ENCODE measurements around the gene SERPINF2.
"Not testable (repeated sequence)": the region's sequence is repeated elsewhere in the genome, so short reads cannot be mapped to it uniquely, and the experiment has no call there.

Gene SERPINF2

DNA sequence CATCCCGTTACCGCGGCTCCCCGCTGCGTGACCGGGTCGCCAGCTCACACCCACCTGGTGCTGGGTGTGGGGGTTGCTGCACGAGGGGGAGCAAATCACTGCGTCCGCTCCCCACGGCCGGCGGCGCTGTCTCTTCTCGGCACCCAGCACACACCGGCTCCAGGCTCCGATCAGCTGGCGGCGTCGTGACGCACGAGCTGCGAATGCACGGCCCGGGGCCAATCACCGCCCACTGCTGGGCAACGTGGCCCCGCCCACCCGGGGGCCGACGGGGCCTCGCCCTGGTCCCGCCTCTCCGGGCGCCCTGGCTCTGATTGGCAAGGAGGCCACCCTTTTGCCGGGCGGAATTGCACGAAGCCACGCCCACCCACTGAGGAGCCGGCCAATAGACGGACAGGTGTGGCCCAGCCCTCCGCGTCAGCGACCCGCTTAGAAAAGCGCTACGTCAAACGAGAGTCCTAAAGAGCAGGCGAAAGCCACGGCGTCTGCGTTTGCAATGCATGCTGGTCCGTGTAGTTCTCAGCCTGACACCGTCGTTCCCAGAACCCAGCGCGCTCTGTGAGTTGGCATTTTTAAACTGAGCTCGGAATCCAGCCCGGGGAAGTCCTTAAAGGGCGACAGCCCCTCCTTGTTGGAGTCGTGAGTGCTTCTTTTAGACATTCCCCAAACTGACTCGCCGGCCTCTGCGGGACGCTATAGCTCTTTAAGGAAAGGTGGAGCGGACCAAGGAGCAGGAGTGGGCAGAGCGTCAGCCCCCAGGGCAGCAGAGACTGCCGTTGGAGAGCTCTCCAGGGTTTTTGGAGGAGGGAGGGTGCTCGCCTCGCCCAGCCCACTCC is 26.4 kb upstream of the SERPINF2 start:
- Histone ChIP-seq H3K4me1 (ENCODE audit: control insufficient read depth, insufficient read depth, low read length) (peaks cover 19% of the 10 kb centered on the region), H3K27ac (ENCODE audit: low read depth, low read length) (peak overlapping the region; percentile 97), H3K36me3 (ENCODE audit: control insufficient read depth, insufficient read depth, low read length) (peaks cover 19% of the 10 kb centered on the region), H3K9ac (ENCODE audit: low read length) (peak overlapping the region; percentile 93), H3K9me3 (ENCODE audit: control insufficient read depth, insufficient read depth, low read depth, low read length) (no peaks in the 10 kb centered on the region), H3K4me3 (ENCODE audit: low read depth, low read length) (peak overlapping the region; percentile 79), H3K27me3 (ENCODE audit: control insufficient read depth, insufficient read depth, low read length) (no peaks in the 10 kb centered on the region)

DNA sequence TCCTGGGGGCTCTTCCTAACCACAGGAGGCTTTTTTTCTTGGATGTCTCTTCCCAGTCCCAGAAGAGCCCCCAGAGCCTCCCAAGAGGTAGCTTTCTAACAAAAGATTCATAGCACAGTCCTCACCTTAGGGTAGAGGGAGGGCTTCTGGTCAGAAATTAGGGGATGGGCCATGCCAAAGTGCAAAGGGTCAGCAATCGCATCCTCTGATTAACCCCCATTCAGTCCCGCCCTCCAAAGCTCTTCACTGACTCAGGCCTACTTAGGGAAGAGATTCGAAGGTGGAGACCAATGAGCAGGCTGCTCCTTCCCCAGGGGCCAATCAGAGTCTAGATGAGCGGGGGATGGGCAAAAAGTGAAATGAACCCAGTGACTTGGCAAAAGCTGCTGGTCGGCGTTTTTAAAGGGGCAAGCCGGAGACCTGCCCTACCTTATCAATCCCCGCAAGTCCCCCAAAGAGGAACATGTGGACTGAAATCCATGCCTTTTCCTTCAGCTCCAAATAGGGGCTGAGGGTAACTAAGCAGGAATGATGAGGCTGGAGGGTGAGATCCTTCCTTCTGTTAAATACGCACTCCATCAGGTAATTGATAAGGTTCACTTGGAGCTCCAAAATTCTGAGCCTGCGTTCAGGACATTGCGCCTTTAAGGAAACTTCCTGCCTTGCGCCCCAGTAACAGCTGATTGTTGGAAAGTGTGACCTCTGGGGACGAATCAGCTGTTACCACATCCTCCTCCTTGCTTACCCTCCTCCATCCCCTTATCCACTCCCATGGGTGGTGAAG is 25.6 kb upstream of the SERPINF2 start:
- H3K9ac ChIP-seq (ENCODE audit: low read length), result peak overlapping the region; percentile 93
- H3K4me1 ChIP-seq (ENCODE audit: control insufficient read depth, insufficient read depth, low read length), result peaks cover 19% of the 10 kb centered on the region
- H3K4me3 ChIP-seq (ENCODE audit: low read depth, low read length), result peak overlapping the region; percentile 79
- H3K27ac ChIP-seq (ENCODE audit: low read depth, low read length), result peak overlapping the region; percentile 97
- no peaks in the 10 kb centered on the region for H3K27me3 ChIP-seq (ENCODE audit: control insufficient read depth, insufficient read depth, low read length)
- no peaks in the 10 kb centered on the region for H3K9me3 ChIP-seq (ENCODE audit: control insufficient read depth, insufficient read depth, low read depth, low read length)
- peaks cover 16% of the 10 kb centered on the region for H3K36me3 ChIP-seq (ENCODE audit: control insufficient read depth, insufficient read depth, low read length)

DNA sequence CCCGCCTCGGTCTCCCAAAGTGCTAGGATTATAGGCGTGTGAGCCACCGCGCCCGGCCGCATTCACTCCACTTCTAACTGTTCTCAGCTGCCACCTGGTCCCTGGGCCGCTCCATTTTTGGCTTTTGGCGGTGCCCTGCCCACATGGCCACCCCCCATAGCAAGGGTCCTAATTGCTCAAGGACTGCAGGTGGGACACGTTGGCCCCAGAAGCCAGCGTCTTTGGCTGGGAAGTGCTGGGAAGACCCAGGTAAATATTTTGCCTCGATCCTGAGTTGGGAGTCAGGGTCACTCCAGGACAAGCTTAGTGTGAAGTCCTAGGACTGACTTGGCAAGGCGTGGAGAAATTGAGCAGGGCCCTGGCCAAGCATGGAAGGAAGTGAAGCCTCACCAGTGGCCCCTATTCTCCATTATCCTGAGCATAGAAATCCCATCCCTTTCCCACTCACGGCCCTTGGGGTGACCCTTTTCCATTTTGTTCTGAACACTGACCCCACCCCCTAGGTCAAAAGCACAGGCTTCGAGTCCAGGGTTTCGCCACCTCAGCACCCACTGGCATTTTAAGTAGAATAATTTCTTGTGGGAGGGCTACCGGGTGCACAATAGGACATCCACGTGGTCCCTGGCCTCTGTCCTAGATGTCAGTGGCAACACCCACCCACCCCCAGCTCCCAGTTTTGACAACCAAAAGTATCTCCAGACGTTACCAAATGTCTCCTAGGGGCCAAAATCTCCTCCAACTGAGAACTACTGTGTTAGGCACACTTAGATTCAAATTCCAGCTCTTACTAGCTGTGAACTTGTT is 24.1 kb upstream of the SERPINF2 start:
- Histone ChIP-seq H3K9ac (ENCODE audit: low read length) (no peak overlapping the region), H3K27ac (ENCODE audit: low read depth, low read length) (no peak overlapping the region), H3K4me3 (ENCODE audit: low read depth, low read length) (no peak overlapping the region), H3K36me3 (ENCODE audit: control insufficient read depth, insufficient read depth, low read length) (peaks cover 1% of the 10 kb centered on the region; the same call in 1 of the 2 replicates), H3K27me3 (ENCODE audit: control insufficient read depth, insufficient read depth, low read length) (no peaks in the 10 kb centered on the region), H3K4me1 (ENCODE audit: control insufficient read depth, insufficient read depth, low read length) (peaks cover 14% of the 10 kb centered on the region), H3K9me3 (ENCODE audit: control insufficient read depth, insufficient read depth, low read depth, low read length) (no peaks in the 10 kb centered on the region)

DNA sequence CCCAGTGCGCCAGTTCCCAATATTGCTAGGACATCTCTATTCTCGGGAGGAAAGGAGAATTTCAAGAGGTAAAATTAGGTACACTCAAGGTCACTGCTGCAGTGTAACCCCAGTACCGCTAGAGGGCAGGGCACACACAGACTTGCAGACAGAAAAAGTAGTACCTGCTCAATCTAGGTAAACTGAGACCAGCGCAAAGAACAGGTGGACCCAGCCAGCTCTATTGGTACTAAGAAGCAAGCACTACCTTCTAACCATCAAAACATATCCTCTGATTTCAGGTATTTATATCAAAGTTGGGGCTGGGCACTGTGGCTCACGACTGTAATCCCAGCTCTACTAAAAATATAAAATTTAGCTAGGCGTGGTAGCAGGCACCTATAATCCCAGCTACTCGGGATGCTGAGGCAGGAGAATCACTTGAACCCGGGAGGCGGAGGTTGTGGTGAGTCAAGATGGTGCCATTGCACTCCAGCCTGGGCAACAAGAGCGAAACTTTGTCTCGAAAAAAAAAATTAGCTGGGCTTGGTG is 21.8 kb upstream of the SERPINF2 start:
- no peaks in the 10 kb centered on the region for H3K36me3 ChIP-seq (ENCODE audit: control insufficient read depth, insufficient read depth, low read length)
- H3K9me3 ChIP-seq (ENCODE audit: control insufficient read depth, insufficient read depth, low read depth, low read length), result no peaks in the 10 kb centered on the region
- no peak overlapping the region for H3K4me3 ChIP-seq (ENCODE audit: low read depth, low read length)
- no peak overlapping the region for H3K9ac ChIP-seq (ENCODE audit: low read length)
- H3K27ac ChIP-seq (ENCODE audit: low read depth, low read length), result no peak overlapping the region
- H3K4me1 ChIP-seq (ENCODE audit: control insufficient read depth, insufficient read depth, low read length), result peaks cover 11% of the 10 kb centered on the region; the same call in 1 of the 2 replicates
- H3K27me3 ChIP-seq (ENCODE audit: control insufficient read depth, insufficient read depth, low read length), result no peaks in the 10 kb centered on the region

DNA sequence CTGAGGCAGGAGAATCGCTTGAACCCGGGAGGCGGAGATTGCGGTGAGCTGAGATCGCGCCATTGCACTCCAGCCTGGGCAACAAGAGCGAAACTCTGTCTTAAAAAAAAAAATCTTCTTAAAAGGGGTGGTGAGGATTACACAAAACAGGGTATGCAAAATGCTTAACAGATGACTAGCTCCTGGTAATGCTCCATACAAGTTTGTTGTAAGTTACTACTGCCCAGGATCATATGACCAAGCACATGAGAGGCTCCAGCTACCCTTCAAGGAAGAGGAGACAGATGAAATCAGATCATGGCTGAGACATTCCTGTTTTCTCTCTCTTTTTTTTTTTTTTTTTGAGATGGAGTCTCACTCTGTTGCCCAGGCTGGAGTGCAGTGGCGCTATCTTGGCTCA is 20.6 kb upstream of the SERPINF2 start:
- peaks cover 11% of the 10 kb centered on the region; the same call in 1 of the 2 replicates for H3K4me1 ChIP-seq (ENCODE audit: control insufficient read depth, insufficient read depth, low read length)
- H3K4me3 ChIP-seq (ENCODE audit: low read depth, low read length); H3K9ac ChIP-seq (ENCODE audit: low read length); H3K27me3 ChIP-seq (ENCODE audit: control insufficient read depth, insufficient read depth, low read length); H3K9me3 ChIP-seq (ENCODE audit: control insufficient read depth, insufficient read depth, low read depth, low read length); H3K27ac ChIP-seq (ENCODE audit: low read depth, low read length); H3K36me3 ChIP-seq (ENCODE audit: control insufficient read depth, insufficient read depth, low read length): not testable (repeated sequence)

DNA sequence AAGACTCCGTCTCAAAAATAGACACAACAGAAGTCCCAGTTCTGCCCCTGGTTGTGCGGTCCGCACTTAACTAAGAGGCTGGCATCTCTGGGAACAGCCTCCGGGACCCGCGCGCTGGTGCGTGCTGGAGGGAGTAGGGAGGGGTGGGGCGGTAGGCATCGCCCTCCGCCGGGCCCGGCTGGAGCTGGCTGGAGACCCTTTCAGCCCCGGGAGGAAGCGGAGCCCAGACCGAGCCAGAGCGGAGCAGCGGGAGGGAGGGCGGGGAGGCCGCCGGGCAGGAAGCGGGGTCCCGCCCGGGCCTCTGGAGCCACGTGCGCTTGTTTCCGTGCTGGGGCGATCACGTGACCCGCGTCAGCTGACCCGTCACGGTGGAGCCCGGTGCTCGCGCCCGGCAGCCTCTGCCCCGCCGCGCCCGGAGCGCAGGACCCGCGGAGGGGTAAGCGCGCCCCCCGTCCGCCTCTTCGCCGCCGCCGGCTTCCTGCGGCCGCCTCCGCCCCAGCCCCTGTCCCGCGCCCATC is 18.3 kb upstream of the SERPINF2 start, which contains the start of gene WDR81:
Gene WDR81 (plus strand): TSS at position 354 of the 518 bp plus-strand sequence. CDS start 256 bp downstream, outside the sequence.
- H3K4me1 ChIP-seq (ENCODE audit: control insufficient read depth, insufficient read depth, low read length), result peaks cover 6% of the 10 kb centered on the region; the same call in 1 of the 2 replicates
- peak within 1 kb of the TSS; percentile 59; the same call in 1 of the 2 replicates for H3K27ac ChIP-seq (ENCODE audit: low read depth, low read length)
- H3K36me3 ChIP-seq (ENCODE audit: control insufficient read depth, insufficient read depth, low read length), result peaks cover 6% of the 10 kb centered on the region; the same call in 1 of the 2 replicates

DNA sequence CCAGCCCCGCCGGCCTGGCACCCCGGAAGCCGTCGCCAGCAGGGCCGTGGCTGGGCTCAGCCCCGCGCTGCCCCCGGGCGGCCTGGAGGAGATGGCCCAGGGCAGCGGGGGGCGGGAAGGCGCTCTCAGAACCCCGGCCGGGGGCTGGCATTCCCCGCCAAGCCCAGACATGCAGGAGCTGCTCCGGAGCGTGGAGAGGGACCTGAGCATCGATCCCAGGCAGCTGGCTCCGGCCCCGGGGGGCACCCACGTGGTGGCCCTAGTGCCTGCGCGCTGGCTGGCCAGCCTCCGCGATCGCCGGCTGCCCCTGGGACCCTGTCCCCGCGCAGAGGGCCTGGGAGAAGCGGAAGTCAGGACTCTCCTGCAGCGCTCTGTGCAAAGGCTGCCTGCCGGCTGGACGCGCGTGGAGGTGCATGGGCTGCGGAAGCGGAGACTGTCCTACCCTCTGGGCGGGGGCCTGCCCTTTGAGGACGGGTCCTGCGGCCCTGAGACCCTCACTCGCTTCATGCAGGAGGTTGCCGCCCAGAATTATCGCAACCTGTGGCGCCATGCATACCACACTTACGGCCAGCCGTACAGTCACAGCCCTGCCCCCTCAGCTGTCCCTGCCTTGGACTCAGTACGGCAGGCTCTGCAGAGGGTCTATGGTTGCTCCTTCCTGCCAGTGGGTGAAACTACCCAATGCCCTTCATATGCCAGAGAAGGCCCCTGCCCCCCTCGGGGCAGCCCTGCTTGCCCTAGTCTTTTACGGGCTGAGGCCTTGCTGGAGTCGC is 17.6 kb upstream of the SERPINF2 start:
- H3K4me3 ChIP-seq (ENCODE audit: low read depth, low read length), result peak overlapping the region; percentile 59
- no peaks in the 10 kb centered on the region for H3K9me3 ChIP-seq (ENCODE audit: control insufficient read depth, insufficient read depth, low read depth, low read length)
- H3K27me3 ChIP-seq (ENCODE audit: control insufficient read depth, insufficient read depth, low read length), result no peaks in the 10 kb centered on the region
- peak overlapping the region; percentile 57 for H3K9ac ChIP-seq (ENCODE audit: low read length)
- H3K36me3 ChIP-seq (ENCODE audit: control insufficient read depth, insufficient read depth, low read length), result peaks cover 6% of the 10 kb centered on the region; the same call in 1 of the 2 replicates
- H3K4me1 ChIP-seq (ENCODE audit: control insufficient read depth, insufficient read depth, low read length), result peaks cover 6% of the 10 kb centered on the region; the same call in 1 of the 2 replicates
- no peak overlapping the region for H3K27ac ChIP-seq (ENCODE audit: low read depth, low read length)

More for the DNA sequence above, 18.3 kb upstream of the SERPINF2 start, which contains the start of gene WDR81:
- H3K27me3 ChIP-seq (ENCODE audit: control insufficient read depth, insufficient read depth, low read length), result no peaks in the 10 kb centered on the region
- peak within 1 kb of the TSS; percentile 57 for H3K9ac ChIP-seq (ENCODE audit: low read length)
- H3K9me3 ChIP-seq (ENCODE audit: control insufficient read depth, insufficient read depth, low read depth, low read length), result no peaks in the 10 kb centered on the region
- peak within 1 kb of the TSS; percentile 59 for H3K4me3 ChIP-seq (ENCODE audit: low read depth, low read length)

DNA sequence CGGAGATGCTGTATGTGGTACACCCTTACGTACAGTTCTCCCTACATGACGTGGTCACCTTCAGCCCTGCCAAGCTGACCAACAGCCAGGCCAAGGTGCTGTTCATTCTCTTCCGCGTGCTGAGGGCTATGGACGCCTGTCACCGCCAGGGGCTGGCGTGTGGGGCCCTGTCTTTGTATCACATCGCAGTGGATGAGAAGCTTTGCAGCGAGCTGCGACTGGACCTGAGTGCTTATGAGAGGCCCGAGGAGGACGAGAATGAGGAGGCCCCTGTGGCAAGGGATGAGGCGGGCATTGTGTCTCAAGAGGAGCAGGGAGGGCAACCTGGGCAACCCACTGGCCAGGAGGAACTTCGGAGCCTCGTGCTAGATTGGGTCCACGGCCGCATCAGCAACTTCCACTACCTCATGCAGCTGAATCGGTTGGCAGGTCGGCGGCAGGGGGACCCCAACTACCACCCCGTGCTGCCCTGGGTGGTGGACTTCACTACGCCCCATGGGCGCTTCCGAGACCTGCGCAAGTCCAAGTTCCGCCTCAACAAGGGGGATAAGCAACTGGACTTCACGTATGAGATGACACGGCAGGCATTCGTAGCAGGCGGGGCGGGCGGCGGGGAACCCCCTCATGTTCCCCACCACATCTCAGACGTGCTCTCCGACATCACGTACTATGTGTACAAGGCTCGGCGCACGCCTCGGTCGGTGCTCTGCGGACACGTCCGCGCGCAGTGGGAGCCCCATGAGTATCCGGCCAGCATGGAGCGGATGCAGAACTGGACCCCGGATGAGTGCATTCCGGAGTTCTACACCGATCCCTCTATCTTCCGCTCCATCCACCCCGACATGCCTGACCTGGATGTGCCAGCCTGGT is 16.8 kb upstream of the SERPINF2 start:
- Histone ChIP-seq H3K9ac (ENCODE audit: low read length) (no peak overlapping the region), H3K27ac (ENCODE audit: low read depth, low read length) (no peak overlapping the region), H3K36me3 (ENCODE audit: control insufficient read depth, insufficient read depth, low read length) (peaks cover 6% of the 10 kb centered on the region; the same call in 1 of the 2 replicates), H3K27me3 (ENCODE audit: control insufficient read depth, insufficient read depth, low read length) (no peaks in the 10 kb centered on the region), H3K4me3 (ENCODE audit: low read depth, low read length) (peak overlapping the region; percentile 59), H3K9me3 (ENCODE audit: control insufficient read depth, insufficient read depth, low read depth, low read length) (no peaks in the 10 kb centered on the region), H3K4me1 (ENCODE audit: control insufficient read depth, insufficient read depth, low read length) (peaks cover 6% of the 10 kb centered on the region; the same call in 1 of the 2 replicates)

DNA sequence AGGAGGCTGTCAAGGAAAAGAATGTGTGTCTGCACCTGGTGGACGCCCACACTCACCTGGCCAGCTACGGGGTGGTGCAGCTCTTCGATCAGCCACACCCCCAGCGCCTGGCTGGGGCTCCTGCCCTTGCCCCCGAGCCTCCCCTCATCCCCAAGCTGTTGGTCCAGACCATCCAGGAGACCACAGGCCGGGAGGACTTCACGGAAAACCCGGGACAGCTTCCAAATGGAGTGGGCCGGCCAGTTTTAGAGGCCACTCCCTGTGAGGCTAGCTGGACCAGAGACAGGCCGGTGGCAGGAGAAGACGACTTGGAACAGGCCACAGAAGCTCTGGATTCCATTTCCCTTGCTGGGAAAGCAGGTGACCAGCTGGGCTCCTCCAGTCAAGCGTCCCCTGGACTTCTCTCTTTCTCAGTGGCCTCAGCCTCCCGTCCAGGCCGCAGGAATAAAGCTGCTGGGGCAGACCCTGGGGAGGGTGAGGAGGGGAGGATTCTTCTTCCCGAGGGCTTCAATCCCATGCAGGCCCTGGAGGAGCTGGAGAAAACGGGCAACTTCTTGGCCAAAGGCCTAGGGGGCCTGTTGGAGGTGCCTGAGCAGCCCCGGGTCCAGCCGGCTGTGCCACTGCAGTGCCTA is 15.9 kb upstream of the SERPINF2 start:
- Histone ChIP-seq H3K27me3 (ENCODE audit: control insufficient read depth, insufficient read depth, low read length) (no peaks in the 10 kb centered on the region), H3K4me3 (ENCODE audit: low read depth, low read length) (no peak overlapping the region), H3K9me3 (ENCODE audit: control insufficient read depth, insufficient read depth, low read depth, low read length) (no peaks in the 10 kb centered on the region), H3K36me3 (ENCODE audit: control insufficient read depth, insufficient read depth, low read length) (peaks cover 9% of the 10 kb centered on the region; the same call in 1 of the 2 replicates), H3K4me1 (ENCODE audit: control insufficient read depth, insufficient read depth, low read length) (peaks cover 6% of the 10 kb centered on the region; the same call in 1 of the 2 replicates), H3K9ac (ENCODE audit: low read length) (no peak overlapping the region), H3K27ac (ENCODE audit: low read depth, low read length) (no peak overlapping the region)

All from HUES6 (cell line).